WTC11 (cell line): ENCODE data around the gene EXPH5.

Experiments used
- KAT7 ChIP-seq: sonication (generic); formaldehyde crosslinking; IDR thresholded peaks from 2 replicates; pipeline ENCODE4 v1.8.1; 2023; ENCODE audit warnings: missing genetic modification reagents, mild to moderate bottlenecking, borderline replicate concordance
- RELA ChIP-seq: sonication (generic); formaldehyde crosslinking; IDR thresholded peaks from 2 replicates; pipeline ENCODE4 v1.8.1; 2022; ENCODE audit warnings: missing genetic modification reagents, mild to moderate bottlenecking, borderline replicate concordance
- TCF7 ChIP-seq: sonication (generic); formaldehyde crosslinking; IDR thresholded peaks from 2 replicates; pipeline ENCODE4 v1.8.0; 2022; ENCODE audit warnings: mild to moderate bottlenecking, low read depth, missing genetic modification reagents, moderate library complexity
- ZNF121 ChIP-seq: sonication (generic); formaldehyde crosslinking; IDR thresholded peaks from 2 replicates; pipeline ENCODE4 v1.8.0; 2023; ENCODE audit warnings: missing genetic modification reagents
- TF ChIP-seq, protein P1 (sequence below): fragments of 250-450 bp; sonication (Bioruptor Pico); IDR thresholded peaks from 2 replicates; pipeline ENCODE4 v2.1.2; 2022; ENCODE audit warnings: mild to moderate bottlenecking, moderate library complexity
- TF ChIP-seq, protein P2 (sequence below): fragments of 200-600 bp; IDR thresholded peaks from 2 replicates; pipeline ENCODE4 v1.8.0; 2022; ENCODE audit warnings: antibody characterized with exemption
- TF ChIP-seq, protein P3 (sequence below): sonication (generic); formaldehyde crosslinking; IDR thresholded peaks from 2 replicates; pipeline ENCODE4 v1.8.1; 2022; ENCODE audit warnings: mild to moderate bottlenecking, moderate library complexity, missing genetic modification reagents

DNA sequence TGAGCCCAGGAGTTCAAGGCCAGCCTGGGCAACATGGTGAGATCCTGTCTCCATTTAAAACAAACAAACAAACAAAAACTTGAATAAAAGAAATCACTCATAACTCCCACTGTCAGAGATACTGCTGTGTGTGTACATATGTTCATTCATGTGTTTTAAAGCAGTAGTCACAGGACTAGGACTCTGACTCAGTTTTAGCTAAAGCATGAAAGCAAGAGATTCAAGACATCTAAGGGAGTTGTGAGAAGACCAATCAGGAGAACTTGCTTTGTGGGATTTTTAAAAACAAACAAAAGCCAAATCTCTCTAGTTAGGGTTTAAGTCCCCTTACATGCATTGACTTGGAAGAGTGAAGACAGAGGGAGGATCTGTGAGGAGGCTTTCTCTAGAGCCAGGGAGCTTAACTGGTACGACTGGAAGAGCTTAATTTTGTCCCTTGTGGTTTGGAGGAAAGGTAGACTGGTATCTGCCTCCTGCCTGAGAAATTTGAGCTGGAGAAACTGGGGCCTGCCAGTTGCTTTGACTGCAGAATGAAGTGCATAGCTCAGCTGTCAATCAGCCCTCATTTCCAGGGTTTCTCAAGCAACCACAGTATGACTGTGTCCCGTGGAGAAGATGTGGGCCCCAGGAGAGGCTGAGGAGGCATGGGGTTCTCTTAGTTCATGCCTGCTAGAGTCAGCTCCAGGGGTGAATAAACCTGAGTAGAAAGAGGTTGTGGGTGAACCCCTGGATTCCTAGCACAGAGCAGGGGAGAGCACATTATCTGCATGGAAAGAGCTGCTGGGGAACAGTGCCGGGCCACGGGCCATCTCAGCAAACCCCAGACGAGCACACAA lies 30.6 kb downstream of the EXPH5 start:
- TF ChIP-seq, protein P1, sequence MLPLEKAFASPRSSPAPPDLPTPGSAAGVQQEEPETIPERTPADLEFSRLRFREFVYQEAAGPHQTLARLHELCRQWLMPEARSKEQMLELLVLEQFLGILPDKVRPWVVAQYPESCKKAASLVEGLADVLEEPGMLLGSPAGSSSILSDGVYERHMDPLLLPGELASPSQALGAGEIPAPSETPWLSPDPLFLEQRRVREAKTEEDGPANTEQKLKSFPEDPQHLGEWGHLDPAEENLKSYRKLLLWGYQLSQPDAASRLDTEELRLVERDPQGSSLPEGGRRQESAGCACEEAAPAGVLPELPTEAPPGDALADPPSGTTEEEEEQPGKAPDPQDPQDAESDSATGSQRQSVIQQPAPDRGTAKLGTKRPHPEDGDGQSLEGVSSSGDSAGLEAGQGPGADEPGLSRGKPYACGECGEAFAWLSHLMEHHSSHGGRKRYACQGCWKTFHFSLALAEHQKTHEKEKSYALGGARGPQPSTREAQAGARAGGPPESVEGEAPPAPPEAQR (CRISPR knock-in tag), result no peak
- TF ChIP-seq KAT7 (CRISPR knock-in tag), result no peak
- TF ChIP-seq, protein P2, sequence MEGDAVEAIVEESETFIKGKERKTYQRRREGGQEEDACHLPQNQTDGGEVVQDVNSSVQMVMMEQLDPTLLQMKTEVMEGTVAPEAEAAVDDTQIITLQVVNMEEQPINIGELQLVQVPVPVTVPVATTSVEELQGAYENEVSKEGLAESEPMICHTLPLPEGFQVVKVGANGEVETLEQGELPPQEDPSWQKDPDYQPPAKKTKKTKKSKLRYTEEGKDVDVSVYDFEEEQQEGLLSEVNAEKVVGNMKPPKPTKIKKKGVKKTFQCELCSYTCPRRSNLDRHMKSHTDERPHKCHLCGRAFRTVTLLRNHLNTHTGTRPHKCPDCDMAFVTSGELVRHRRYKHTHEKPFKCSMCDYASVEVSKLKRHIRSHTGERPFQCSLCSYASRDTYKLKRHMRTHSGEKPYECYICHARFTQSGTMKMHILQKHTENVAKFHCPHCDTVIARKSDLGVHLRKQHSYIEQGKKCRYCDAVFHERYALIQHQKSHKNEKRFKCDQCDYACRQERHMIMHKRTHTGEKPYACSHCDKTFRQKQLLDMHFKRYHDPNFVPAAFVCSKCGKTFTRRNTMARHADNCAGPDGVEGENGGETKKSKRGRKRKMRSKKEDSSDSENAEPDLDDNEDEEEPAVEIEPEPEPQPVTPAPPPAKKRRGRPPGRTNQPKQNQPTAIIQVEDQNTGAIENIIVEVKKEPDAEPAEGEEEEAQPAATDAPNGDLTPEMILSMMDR, result no peak
- no peak for TF ChIP-seq TCF7 (CRISPR knock-in tag)
- TF ChIP-seq, protein P3, sequence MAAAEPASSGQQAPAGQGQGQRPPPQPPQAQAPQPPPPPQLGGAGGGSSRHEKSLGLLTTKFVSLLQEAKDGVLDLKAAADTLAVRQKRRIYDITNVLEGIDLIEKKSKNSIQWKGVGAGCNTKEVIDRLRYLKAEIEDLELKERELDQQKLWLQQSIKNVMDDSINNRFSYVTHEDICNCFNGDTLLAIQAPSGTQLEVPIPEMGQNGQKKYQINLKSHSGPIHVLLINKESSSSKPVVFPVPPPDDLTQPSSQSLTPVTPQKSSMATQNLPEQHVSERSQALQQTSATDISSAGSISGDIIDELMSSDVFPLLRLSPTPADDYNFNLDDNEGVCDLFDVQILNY (CRISPR knock-in tag), result no peak
- no peak for TF ChIP-seq ZNF121 (CRISPR knock-in tag)
- TF ChIP-seq RELA (CRISPR knock-in tag), result no peak
